AG04450 (cell line): Measurements from ENCODE around the gene DNAJB12. TPM values are rescaled to one million over a fixed set of nuclear protein-coding genes. Genes with fewer than 3 reads are reported as not detected.
A peak's percentile ranks its signal among the peaks of the same experiment; 100 is the strongest.
"Not testable (repeated sequence)": the region's sequence is repeated elsewhere in the genome, so short reads cannot be mapped to it uniquely, and the experiment has no call there.

Source experiments
- CTCF ChIA-PET: fragments of 300-600, 350-600 bp; formaldehyde crosslinking; extraction: SDS; loops from one replicate; lab custom pipeline; 2022; ENCODE audit warnings: antibody characterized with exemption, inconsistent platforms; lab: Charles Lee
- POLR2A ChIA-PET: fragments of 350-600 bp; formaldehyde crosslinking; extraction: SDS; loops from one replicate; lab custom pipeline; 2021; ENCODE audit warnings: antibody characterized with exemption, inconsistent platforms; lab: Yijun Ruan, JAX
- DNase-seq: peaks from one replicate; pipeline ENCODE4 v3.0.0-alpha.2; 2011; ENCODE audit warnings: low read depth, low spot score
- H3K27ac ChIP-seq: one replicate; pipeline ENCODE4 v1.5.1; 2012; ENCODE audit warnings: low read depth, low read length, control low read depth
- H3K27me3 ChIP-seq: one replicate; pipeline ENCODE4 v1.6.0; 2012; ENCODE audit warnings: low read length; ENCODE audit not compliant: control insufficient read depth, insufficient read depth
- H3K4me3 ChIP-seq: 2 replicates; pipeline ENCODE4 v1.5.1; 2011; ENCODE audit warnings: mild to moderate bottlenecking, low read depth, low read length, control low read depth
- H3K9me3 ChIP-seq: 2 replicates; pipeline ENCODE4 v1.5.1; 2012; ENCODE audit warnings: low read length; ENCODE audit not compliant: control insufficient read depth, insufficient read depth
- polyA plus RNA-seq: library from polyadenylated mRNA; depleted of rRNA; stranded (reverse); fragments of >200 nt; gene quantifications from 2 replicates; pipeline ENCODE4 v1.2.3, GENCODE V29; 2011
- TF ChIP-seq, protein P1 (sequence below): IDR thresholded peaks from 2 replicates; pipeline ENCODE4 v1.5.1; 2011; ENCODE audit warnings: low read depth, low read length, control low read depth, inconsistent platforms

DNAJB12 gene
- polyA plus RNA-seq, 1 experiment, result 17.9 TPM

DNA sequence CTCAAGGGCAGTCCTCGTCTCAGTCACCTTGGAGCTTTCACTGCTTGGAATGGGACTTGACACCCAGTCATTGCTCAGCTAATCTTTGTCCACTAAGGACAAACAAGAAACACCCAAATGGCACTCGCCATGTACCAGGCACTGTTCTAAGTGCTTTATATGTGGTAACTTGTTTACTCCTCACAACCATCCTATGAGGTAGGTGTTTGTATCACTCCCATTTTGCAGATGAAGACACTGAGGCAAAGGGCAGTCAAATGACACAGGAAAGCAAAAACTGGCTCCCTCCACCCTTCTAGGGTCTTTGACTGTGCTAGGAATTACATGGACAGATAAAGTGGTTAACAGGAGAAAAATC, 24.7 kb downstream of the DNAJB12 start:
- H3K27me3 ChIP-seq, result no peaks in the 10 kb centered on the region
- no peak for DNase-seq
- ChIA-PET CTCF (interaction anchor here (1.0 to 1.9 kb wide), 2 partner anchors 55 to 281 kb away, joined by 7 to 9 read pairs; no protein-coding TSS in a partner anchor), POLR2A (interaction anchor here (0.6 to 5.5 kb wide), 4 partner anchors 9 to 358 kb away, joined by 4 to 35 read pairs (median 6); partner anchors contain the start of gene DDIT4)
- TF ChIP-seq, protein P1, sequence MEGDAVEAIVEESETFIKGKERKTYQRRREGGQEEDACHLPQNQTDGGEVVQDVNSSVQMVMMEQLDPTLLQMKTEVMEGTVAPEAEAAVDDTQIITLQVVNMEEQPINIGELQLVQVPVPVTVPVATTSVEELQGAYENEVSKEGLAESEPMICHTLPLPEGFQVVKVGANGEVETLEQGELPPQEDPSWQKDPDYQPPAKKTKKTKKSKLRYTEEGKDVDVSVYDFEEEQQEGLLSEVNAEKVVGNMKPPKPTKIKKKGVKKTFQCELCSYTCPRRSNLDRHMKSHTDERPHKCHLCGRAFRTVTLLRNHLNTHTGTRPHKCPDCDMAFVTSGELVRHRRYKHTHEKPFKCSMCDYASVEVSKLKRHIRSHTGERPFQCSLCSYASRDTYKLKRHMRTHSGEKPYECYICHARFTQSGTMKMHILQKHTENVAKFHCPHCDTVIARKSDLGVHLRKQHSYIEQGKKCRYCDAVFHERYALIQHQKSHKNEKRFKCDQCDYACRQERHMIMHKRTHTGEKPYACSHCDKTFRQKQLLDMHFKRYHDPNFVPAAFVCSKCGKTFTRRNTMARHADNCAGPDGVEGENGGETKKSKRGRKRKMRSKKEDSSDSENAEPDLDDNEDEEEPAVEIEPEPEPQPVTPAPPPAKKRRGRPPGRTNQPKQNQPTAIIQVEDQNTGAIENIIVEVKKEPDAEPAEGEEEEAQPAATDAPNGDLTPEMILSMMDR, result no peak
- no peak overlapping the region for H3K4me3 ChIP-seq
- H3K27ac ChIP-seq, result no peak overlapping the region
- H3K9me3 ChIP-seq, result no peaks in the 10 kb centered on the region; the same call in 1 of the 2 replicates

- Histone ChIP-seq H3K27ac (no peak overlapping the region), H3K27me3 (no peaks in the 10 kb centered on the region), H3K4me3 (no peak overlapping the region), H3K9me3 (no peaks in the 10 kb centered on the region; the same call in 1 of the 2 replicates)
- POLR2A ChIA-PET, result interaction anchor here (0.6 to 5.5 kb wide), 3 partner anchors 9 to 359 kb away, joined by 4 to 35 read pairs (median 6); partner anchors contain the start of gene DDIT4
- DNase-seq, result no peak
- TF ChIP-seq, protein P1, result no peak
- CTCF ChIA-PET, result interaction anchor here (0.7 to 1.9 kb wide), 3 partner anchors 54 to 281 kb away, joined by 3 to 9 read pairs (median 7); no protein-coding TSS in a partner anchor
Measured at GRCh38 chr10:72329290-72330068, 25.2 kb downstream of the DNAJB12 start.

GRCh38 chr10:72328829-72329204, 25.9 kb downstream of the DNAJB12 start:
- CTCF ChIA-PET, result interaction anchor here (1.0 to 1.6 kb wide), 4 partner anchors 203 to 280 kb away, joined by 3 to 10 read pairs (median 7); no protein-coding TSS in a partner anchor
- no peak for DNase-seq
- no peak overlapping the region for H3K27ac ChIP-seq
- no peak overlapping the region for H3K4me3 ChIP-seq
- TF ChIP-seq, protein P1, result no peak
- no peaks in the 10 kb centered on the region for H3K27me3 ChIP-seq
- H3K9me3 ChIP-seq, result no peaks in the 10 kb centered on the region; the same call in 1 of the 2 replicates
- POLR2A ChIA-PET, result interaction anchor here (1.2 to 5.5 kb wide), 2 partner anchors 8 to 55 kb away, joined by 4 to 35 read pairs; partner anchors contain the start of gene DDIT4

GRCh38 chr10:72328045-72328828, 26.5 kb downstream of the DNAJB12 start:
- no peaks in the 10 kb centered on the region; the same call in 1 of the 2 replicates for H3K9me3 ChIP-seq
- DNase-seq, result no peak
- H3K4me3 ChIP-seq, result no peak overlapping the region
- CTCF ChIA-PET, result interaction anchor here (0.6 to 1.8 kb wide), 7 partner anchors 53 to 432 kb away, joined by 3 to 10 read pairs (median 5); no protein-coding TSS in a partner anchor
- TF ChIP-seq, protein P1, result peak; percentile 70
- H3K27ac ChIP-seq, result no peak overlapping the region
- POLR2A ChIA-PET, result interaction anchor here (5.5 kb wide), 1 partner anchor 54 kb away, joined by 35 read pairs; the partner anchor contains the start of gene DDIT4
- no peaks in the 10 kb centered on the region for H3K27me3 ChIP-seq

- not testable (repeated sequence) for DNase-seq, H3K27me3 ChIP-seq, H3K9me3 ChIP-seq, H3K27ac ChIP-seq, H3K4me3 ChIP-seq
- CTCF ChIA-PET, result interaction anchor here (0.7 to 1.8 kb wide), 4 partner anchors 52 to 210 kb away, joined by 3 to 10 read pairs (median 5); no protein-coding TSS in a partner anchor
- POLR2A ChIA-PET, result interaction anchor here (5.5 kb wide), 1 partner anchor 53 kb away, joined by 35 read pairs; the partner anchor contains the start of gene DDIT4
Measured at GRCh38 chr10:72326665-72327603, 27.8 kb downstream of the DNAJB12 start.

DNA sequence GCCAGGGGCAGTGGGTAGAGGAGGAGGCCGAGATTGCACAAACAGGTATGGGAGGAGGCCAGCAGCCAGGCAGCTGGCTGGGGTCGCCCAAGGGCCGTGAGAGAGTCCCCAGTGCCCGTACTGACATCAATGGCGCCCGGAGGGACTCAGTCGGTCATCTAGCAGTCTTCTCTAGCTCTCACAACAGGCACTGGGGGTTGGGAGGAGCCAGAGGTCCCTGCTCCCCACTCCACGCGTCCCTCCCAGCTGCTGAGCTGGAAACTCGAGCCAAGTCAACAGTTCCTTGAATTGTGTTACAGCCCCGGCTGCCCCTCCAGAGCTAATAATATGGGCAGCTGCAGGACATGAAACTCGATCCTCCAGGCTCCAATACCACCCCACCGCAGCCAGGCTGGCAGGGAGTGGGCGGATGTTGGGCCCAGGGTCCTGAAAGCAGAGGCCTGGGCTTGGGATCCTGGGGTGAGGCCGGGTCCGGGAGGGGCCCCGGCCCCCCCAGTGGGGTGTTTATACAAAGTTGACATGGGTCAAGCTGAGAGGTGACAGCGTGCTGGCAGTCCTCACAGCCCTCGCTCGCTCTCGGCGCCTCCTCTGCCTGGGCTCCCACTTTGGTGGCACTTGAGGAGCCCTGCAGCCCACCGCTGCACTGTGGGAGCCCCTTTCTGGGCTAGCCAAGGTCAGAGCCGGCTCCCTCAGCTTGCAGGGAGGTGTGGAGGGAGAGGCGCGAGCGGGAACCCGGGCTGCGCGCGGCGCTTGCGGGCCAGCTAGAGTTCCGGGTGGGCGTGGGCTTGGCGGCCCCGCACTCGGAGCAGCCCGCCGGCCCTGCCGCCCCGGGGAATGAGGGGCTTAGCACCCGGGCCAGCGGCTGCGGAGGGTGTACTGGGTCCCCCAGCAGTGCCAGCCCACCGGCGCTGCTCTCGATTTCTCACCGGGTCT, 29.2 kb downstream of the DNAJB12 start:
- H3K27me3 ChIP-seq, H3K9me3 ChIP-seq, DNase-seq, H3K4me3 ChIP-seq: not testable (repeated sequence)
- ChIA-PET POLR2A (interaction anchor here (0.6 to 5.5 kb wide), 4 partner anchors 28 to 454 kb away, joined by 3 to 35 read pairs (median 4); partner anchors contain the start of gene DDIT4), CTCF (interaction anchor here (0.6 kb wide), 1 partner anchor 42 kb away, joined by 4 read pairs; no protein-coding TSS in a partner anchor)
- peak overlapping the region; percentile 52 for H3K27ac ChIP-seq
